ENCODE measurements around the gene CCT6B. TPM values are rescaled to one million over a fixed set of nuclear protein-coding genes. Genes with fewer than 3 reads are reported as not detected.

Gene CCT6B
- total RNA-seq, 4 donors from 2014 or later = 1.4 to 5.4 (median 2.8) TPM

DNA sequence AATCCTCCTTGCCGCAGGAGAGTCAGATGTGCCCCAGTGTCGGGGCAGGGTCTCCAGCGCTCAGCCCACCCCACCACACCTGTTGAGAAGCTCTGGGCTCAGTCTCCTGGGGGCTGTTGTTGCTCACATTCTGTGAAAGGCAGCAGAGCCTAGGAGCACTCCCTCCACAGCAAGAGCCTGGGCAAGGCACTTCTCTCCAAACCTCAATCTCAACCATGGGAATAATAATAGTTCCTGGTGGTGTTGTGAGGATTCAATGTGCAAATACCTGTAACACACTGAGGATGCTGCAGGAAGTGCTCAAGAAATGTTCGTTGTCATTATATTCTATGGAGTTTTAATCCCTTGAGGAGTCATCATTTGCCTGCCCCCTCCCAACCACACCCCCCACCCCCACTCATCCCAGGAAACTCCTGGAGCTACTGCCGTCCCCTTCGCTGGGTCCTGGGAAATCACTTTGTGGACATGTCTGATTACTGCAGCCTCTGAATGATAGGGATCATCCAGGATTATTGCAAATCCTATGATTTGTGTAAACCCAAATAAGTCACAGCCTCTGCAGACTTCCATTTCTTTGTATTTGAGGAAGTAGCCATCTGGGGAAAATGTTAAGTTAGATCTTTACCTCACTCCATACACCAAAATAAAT lies 61.5 kb downstream of the CCT6B start:
- ATAC-seq = no peak
- intact Hi-C loops (cut with DNase I; ENCODE audit: low total_unique reads) (no loop called here), in situ Hi-C loops (cut with MboI; ENCODE audit: low sequenced_read_pairs in 4 of 4) (loop anchor here in 1 of 4 donors (25.0 kb wide), 1 partner anchor 87 kb away; no protein-coding TSS in a partner anchor)
- Histone ChIP-seq H3K4me3 (no peak overlapping the region), H3K4me1 (no peaks in the 10 kb centered on the region), H3K36me3 (no peaks in the 10 kb centered on the region), H3K9me3 (no peaks in the 10 kb centered on the region), H3K27ac (no peak overlapping the region), H3K27me3 (peaks cover 0 to 14% (median 0%) of the 10 kb centered on the region in 3 donors)
- TF ChIP-seq POLR2A (IDR thresholded peaks at IDR 0.05) = no peak
- TF ChIP-seq, protein P1, sequence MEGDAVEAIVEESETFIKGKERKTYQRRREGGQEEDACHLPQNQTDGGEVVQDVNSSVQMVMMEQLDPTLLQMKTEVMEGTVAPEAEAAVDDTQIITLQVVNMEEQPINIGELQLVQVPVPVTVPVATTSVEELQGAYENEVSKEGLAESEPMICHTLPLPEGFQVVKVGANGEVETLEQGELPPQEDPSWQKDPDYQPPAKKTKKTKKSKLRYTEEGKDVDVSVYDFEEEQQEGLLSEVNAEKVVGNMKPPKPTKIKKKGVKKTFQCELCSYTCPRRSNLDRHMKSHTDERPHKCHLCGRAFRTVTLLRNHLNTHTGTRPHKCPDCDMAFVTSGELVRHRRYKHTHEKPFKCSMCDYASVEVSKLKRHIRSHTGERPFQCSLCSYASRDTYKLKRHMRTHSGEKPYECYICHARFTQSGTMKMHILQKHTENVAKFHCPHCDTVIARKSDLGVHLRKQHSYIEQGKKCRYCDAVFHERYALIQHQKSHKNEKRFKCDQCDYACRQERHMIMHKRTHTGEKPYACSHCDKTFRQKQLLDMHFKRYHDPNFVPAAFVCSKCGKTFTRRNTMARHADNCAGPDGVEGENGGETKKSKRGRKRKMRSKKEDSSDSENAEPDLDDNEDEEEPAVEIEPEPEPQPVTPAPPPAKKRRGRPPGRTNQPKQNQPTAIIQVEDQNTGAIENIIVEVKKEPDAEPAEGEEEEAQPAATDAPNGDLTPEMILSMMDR (IDR thresholded peaks at IDR 0.05 in 4 of 5, conservative IDR thresholded peaks at IDR 0.05 in 1 of 5) = no peak
- no peak for DNase-seq

DNA sequence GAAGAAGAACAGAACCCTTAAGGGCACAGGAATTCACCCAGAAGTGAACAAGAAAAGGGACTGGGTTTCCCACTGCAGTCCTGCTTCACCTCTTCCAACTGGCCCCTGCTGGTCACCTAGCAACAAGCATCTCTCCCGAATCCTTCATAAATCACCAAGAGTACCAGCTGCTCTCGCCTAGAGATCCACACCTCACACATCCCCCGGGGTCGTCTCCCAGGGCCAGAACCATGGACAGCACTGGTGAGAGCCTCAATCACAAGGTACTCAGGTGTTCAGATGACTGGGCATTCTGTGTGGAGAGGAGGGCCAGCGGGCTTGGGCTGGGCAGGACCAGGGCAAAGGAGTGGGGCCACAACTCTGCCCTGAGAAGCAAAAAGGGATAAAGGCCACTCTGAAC lies 65.9 kb downstream of the CCT6B start:
- in situ Hi-C loops (cut with MboI; ENCODE audit: low sequenced_read_pairs in 4 of 4) = no loop called here
- no peak for ATAC-seq
- TF ChIP-seq, protein P1 (IDR thresholded peaks at IDR 0.05 in 4 of 5, conservative IDR thresholded peaks at IDR 0.05 in 1 of 5) = no peak
- no peak for TF ChIP-seq POLR2A (IDR thresholded peaks at IDR 0.05)

DNA sequence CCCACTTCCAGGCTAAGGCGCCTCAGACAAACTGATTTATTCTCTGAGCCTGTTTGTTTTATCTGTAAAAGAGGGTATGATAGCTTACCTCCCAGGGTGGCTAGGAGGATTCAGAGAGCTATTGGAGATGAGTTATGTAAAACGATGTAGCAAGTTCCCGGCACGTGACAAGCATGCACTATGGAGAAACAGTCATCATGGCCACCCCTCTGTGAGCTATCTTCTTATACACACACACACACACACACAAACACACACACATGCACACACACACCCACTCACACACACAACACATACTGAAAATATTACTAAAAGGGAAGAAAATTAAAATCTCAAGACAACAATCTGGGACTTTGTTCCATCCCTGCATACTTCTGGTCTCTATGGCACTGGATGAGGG lies 66.3 kb downstream of the CCT6B start:
- no peaks in the 10 kb centered on the region for H3K9me3 ChIP-seq
- no peak overlapping the region for H3K4me3 ChIP-seq
- DNase-seq (no peak), ATAC-seq (no peak)
- no peak for TF ChIP-seq POLR2A (IDR thresholded peaks at IDR 0.05)
- intact Hi-C loops (cut with DNase I; ENCODE audit: low total_unique reads) (no loop called here), in situ Hi-C loops (cut with MboI; ENCODE audit: low sequenced_read_pairs in 4 of 4) (no loop called here)
- H3K4me1 ChIP-seq = no peaks in the 10 kb centered on the region
- H3K27ac ChIP-seq = no peak overlapping the region
- H3K27me3 ChIP-seq = peaks cover 0 to 18% (median 3%) of the 10 kb centered on the region in 3 donors
- H3K36me3 ChIP-seq = no peaks in the 10 kb centered on the region

More for the DNA sequence above, 65.9 kb downstream of the CCT6B start:
- Histone ChIP-seq H3K36me3 (no peaks in the 10 kb centered on the region), H3K4me1 (no peaks in the 10 kb centered on the region), H3K4me3 (no peak overlapping the region), H3K27me3 (peaks cover 0 to 18% (median 3%) of the 10 kb centered on the region in 3 donors), H3K9me3 (no peaks in the 10 kb centered on the region), H3K27ac (no peak overlapping the region)
- DNase-seq = no peak
- intact Hi-C loops (cut with DNase I; ENCODE audit: low total_unique reads) = no loop called here

DNA sequence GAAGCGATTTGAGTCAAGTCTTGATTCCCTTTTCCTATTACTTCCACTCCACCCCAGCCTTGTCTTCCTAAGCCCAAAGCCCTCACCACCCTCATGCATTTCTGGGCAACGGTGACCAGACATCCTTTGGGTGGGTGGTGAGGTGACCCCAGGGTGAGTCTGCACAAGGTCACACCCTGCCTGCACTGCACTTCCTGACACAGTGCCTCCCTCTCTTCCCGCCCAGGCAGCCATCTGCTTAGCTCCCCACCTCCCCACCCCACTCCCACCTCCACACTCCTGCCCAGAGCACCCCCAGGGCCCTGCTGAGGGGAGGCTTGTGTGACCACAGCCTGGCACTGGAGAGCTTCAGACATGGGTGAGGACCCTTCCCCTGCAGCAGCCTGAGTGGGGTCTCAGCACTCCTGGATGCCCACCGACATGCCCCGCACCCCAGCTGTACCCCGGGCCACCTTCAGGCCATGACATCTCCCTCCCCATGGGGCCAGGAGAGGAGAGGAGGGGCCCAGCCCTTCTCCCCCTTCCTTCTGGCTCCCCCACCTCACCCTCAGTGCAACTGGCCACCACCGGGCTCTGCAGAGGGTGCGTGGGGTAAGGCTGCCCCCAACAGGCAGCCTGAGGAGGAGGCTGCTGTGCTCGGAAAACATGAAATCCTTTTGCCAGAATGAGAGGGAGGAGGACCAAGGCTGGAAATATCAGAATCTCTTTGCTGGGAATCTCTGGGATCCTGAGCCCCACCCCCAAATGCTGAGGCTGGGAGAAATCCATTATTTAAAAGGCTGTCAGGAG lies 68.6 kb downstream of the CCT6B start:
- ATAC-seq (no peak), DNase-seq (no peak)
- in situ Hi-C loops (cut with MboI; ENCODE audit: low sequenced_read_pairs in 4 of 4) = no loop called here

DNA sequence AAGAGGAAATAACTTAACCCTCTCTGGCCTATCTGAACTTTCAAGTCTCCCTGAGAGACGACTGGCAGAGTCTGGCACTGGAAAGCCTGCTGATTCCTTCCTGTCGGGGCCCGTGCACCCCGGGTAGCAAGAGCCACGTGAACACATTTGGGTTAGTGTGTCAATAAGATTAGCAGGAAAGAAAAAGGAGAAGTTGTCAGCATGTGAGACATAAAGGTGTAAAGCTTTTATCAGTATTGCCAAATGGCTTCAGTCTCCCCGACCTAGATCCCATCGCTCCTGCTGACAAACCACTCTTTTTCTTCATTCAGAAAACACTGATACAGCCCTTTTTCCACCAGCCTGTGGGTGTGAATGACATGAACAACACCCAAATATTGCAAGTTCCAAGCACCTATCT lies 74.4 kb downstream of the CCT6B start:
- intact Hi-C loops (cut with DNase I; ENCODE audit: low total_unique reads) (no loop called here), in situ Hi-C loops (cut with MboI; ENCODE audit: low sequenced_read_pairs in 4 of 4) (no loop called here)
- Histone ChIP-seq H3K4me1 (no peaks in the 10 kb centered on the region), H3K36me3 (no peaks in the 10 kb centered on the region), H3K4me3 (no peak overlapping the region), H3K9me3 (no peaks in the 10 kb centered on the region), H3K27ac (no peak overlapping the region), H3K27me3 (no peaks in the 10 kb centered on the region)
- no peak for DNase-seq
- TF ChIP-seq, protein P1 (IDR thresholded peaks at IDR 0.05 in 4 of 5, conservative IDR thresholded peaks at IDR 0.05 in 1 of 5) = no peak
- TF ChIP-seq POLR2A (IDR thresholded peaks at IDR 0.05) = no peak
- ATAC-seq = no peak

More for the DNA sequence above, 68.6 kb downstream of the CCT6B start:
- no peaks in the 10 kb centered on the region for H3K9me3 ChIP-seq
- no peak overlapping the region for H3K27ac ChIP-seq
- H3K27me3 ChIP-seq = peaks cover 0 to 9% (median 3%) of the 10 kb centered on the region in 3 donors
- intact Hi-C loops (cut with DNase I; ENCODE audit: low total_unique reads) = no loop called here
- TF ChIP-seq POLR2A (IDR thresholded peaks at IDR 0.05) = no peak
- TF ChIP-seq, protein P1 (IDR thresholded peaks at IDR 0.05 in 4 of 5, conservative IDR thresholded peaks at IDR 0.05 in 1 of 5) = no peak
- no peaks in the 10 kb centered on the region for H3K4me1 ChIP-seq
- H3K36me3 ChIP-seq = no peaks in the 10 kb centered on the region
- H3K4me3 ChIP-seq = no peak overlapping the region
